ENCODE results near the gene EHBP1. TPM values are rescaled to one million over a fixed set of nuclear protein-coding genes. Genes with fewer than 3 reads are reported as not detected.

The EHBP1 gene
- total and polyA plus RNA-seq, 2 donors (not counting 3 experiments of a cell fraction or from before 2014, with no cell fraction given) = 8.4 to 34.8 TPM

DNA sequence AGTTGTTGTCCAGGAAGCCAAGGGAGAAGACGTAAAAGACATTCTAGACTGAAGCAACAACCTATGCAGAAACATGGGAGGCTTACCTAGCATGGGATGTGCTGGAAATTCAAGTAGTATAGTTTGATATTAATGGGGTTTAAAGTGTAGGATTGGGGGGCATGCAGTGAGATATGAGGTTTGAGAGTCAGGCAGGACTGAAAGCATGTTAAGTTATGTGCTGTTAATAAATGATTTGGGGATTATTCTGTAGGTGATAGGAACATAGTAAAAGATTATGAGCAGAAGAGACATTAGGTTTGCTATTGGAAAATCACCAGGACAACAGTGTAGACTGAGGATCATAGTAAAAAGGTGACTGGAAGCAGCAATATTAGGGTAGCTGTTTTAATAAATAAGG, 3.2 kb downstream of the EHBP1 start:
- no peaks in the 10 kb centered on the region for H3K9me1 ChIP-seq (replicated peaks; ENCODE audit: control insufficient read depth, extremely low read depth, insufficient read depth, low read length)
- DNase-seq (ENCODE audit: low read depth, low spot score) (no peak), FAIRE-seq (no peak)
- CTCF ChIA-PET = interaction anchor here (1.3 to 1.7 kb wide), 2 partner anchors 15 to 252 kb away, joined by 3 to 5 read pairs; no protein-coding TSS in a partner anchor
- peaks cover 2% of the 10 kb centered on the region for H4K20me1 ChIP-seq (replicated peaks; ENCODE audit: control insufficient read depth, extremely low read depth, insufficient read depth, low read length)
- H3K4me1 ChIP-seq (ENCODE audit: control insufficient read depth, extremely low read depth, insufficient read depth, low read length) = peaks cover 17% of the 10 kb centered on the region
- no peak overlapping the region for H3K9ac ChIP-seq (replicated peaks; ENCODE audit: extremely low read depth, insufficient read depth, low read length)
- POLR2A ChIA-PET = no interaction called here
- no peak overlapping the region for H3K4me3 ChIP-seq (replicated peaks in 1 of 3; ENCODE audit: insufficient read depth in 1 of 3, low read depth in 1 of 3, low read length in 3 of 3)
- H3K36me3 ChIP-seq (ENCODE audit: control insufficient read depth in 2 of 2, extremely low read depth in 1 of 2, insufficient read depth in 2 of 2, low read length in 2 of 2) = no peaks in the 10 kb centered on the region
- H3K79me2 ChIP-seq (ENCODE audit: control insufficient read depth, insufficient read depth, low read length) = peaks cover 48% of the 10 kb centered on the region
- H3K4me2 ChIP-seq (ENCODE audit: insufficient read depth, low read length) = no peak overlapping the region
- intact Hi-C loops (cut with micrococcal nuclease) = loop anchor here (5.0 to 10.0 kb wide), 4 partner anchors 314 to 804 kb away; partner anchors contain the start of genes COMMD1 and OTX1
- TF ChIP-seq, protein P1, sequence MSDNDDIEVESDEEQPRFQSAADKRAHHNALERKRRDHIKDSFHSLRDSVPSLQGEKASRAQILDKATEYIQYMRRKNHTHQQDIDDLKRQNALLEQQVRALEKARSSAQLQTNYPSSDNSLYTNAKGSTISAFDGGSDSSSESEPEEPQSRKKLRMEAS (IDR thresholded peaks at IDR 0.05; ENCODE audit: insufficient read depth, insufficient read length) = no peak
- no peak for TF ChIP-seq JUN (IDR thresholded peaks at IDR 0.05; ENCODE audit: borderline replicate concordance, insufficient read depth, insufficient read length, low read depth)
- TF ChIP-seq EZH2 (IDR thresholded peaks at IDR 0.05; ENCODE audit: borderline replicate concordance, low read depth, low read length, severe bottlenecking) = no peak
- no peak for TF ChIP-seq MYC (IDR thresholded peaks at IDR 0.05; ENCODE audit: low read depth, low read length)
- dilution Hi-C loops (cut with MboI; ENCODE audit: extremely low pct_ligation_motif_present, low sequenced_read_pairs) = no loop called here
- H2AFZ ChIP-seq (ENCODE audit: low read depth, low read length) = no peak overlapping the region
- H3K9me3 ChIP-seq (replicated peaks; ENCODE audit: control insufficient read depth, insufficient read depth, low read length) = no peaks in the 10 kb centered on the region
- H3K27me3 ChIP-seq (ENCODE audit: control insufficient read depth in 2 of 2, insufficient read depth in 2 of 2, low read length in 2 of 2) = no peaks in the 10 kb centered on the region
- BruUV-seq (replicated peaks) = no TSS peak
- no peak overlapping the region for H3K27ac ChIP-seq (ENCODE audit: insufficient read depth, low read depth, low read length)

DNA sequence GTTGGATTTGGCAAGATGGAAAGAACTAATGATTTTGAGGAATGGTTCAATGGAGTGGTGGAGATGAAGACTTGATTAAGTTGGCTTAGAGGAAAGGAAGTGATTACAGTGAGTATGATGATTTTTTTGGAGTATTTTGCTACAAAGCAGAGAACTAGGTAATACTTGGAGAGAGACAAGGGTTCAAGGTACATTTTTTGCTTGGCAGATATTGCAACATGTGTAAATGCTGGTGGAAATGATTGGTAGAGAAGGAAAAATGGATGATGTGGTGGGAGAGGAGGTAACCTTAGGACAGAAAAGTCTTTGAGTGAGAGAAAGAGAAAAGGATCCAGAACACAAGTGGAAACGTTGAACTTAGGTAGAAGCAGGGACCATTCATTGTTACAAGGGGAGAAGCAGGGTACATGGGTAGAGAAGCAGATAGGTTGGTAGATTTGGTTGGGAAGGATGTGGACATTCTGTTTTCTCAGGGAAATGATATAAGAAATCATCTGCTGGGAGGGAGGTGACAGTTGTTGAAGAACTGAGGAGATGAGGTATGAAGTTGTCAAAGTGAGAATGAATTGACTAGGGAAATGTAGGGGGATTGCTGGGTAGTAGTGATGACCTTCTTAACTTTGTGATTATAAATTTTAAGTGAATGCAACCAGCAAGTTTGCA, 6.5 kb downstream of the EHBP1 start:
- Histone ChIP-seq H3K9me1 (replicated peaks; ENCODE audit: control insufficient read depth, extremely low read depth, insufficient read depth, low read length) (no peaks in the 10 kb centered on the region), H3K4me3 (replicated peaks in 1 of 3; ENCODE audit: insufficient read depth in 1 of 3, low read depth in 1 of 3, low read length in 3 of 3) (no peak overlapping the region), H3K36me3 (ENCODE audit: control insufficient read depth in 2 of 2, extremely low read depth in 1 of 2, insufficient read depth in 2 of 2, low read length in 2 of 2) (no peaks in the 10 kb centered on the region), H3K27me3 (ENCODE audit: control insufficient read depth in 2 of 2, insufficient read depth in 2 of 2, low read length in 2 of 2) (no peaks in the 10 kb centered on the region), H3K9ac (replicated peaks; ENCODE audit: extremely low read depth, insufficient read depth, low read length) (no peak overlapping the region), H2AFZ (ENCODE audit: low read depth, low read length) (no peak overlapping the region), H3K9me3 (replicated peaks; ENCODE audit: control insufficient read depth, insufficient read depth, low read length) (no peaks in the 10 kb centered on the region), H3K27ac (ENCODE audit: insufficient read depth, low read depth, low read length) (no peak overlapping the region), H4K20me1 (replicated peaks; ENCODE audit: control insufficient read depth, extremely low read depth, insufficient read depth, low read length) (peaks cover 2% of the 10 kb centered on the region), H3K79me2 (ENCODE audit: control insufficient read depth, insufficient read depth, low read length) (peaks cover 50% of the 10 kb centered on the region), H3K4me1 (ENCODE audit: control insufficient read depth, extremely low read depth, insufficient read depth, low read length) (peaks cover 5% of the 10 kb centered on the region), H3K4me2 (ENCODE audit: insufficient read depth, low read length) (no peak overlapping the region)
- no TSS peak for BruUV-seq (replicated peaks)
- intact Hi-C loops (cut with micrococcal nuclease) (no loop called here), dilution Hi-C loops (cut with MboI; ENCODE audit: extremely low pct_ligation_motif_present, low sequenced_read_pairs) (no loop called here)
- FAIRE-seq = no peak
- ChIA-PET POLR2A (no interaction called here), CTCF (no interaction called here)
- no peak for DNase-seq (ENCODE audit: low read depth, low spot score)
- TF ChIP-seq FOS (IDR thresholded peaks at IDR 0.05; ENCODE audit: borderline replicate concordance, insufficient read depth, low read length) (no peak), JUN (IDR thresholded peaks at IDR 0.05; ENCODE audit: borderline replicate concordance, insufficient read depth, insufficient read length, low read depth) (no peak), MYC (IDR thresholded peaks at IDR 0.05; ENCODE audit: low read depth, low read length) (no peak), GATA2 (IDR thresholded peaks at IDR 0.05; ENCODE audit: insufficient read depth, insufficient read length, low read depth, low read length) (no peak), EZH2 (IDR thresholded peaks at IDR 0.05; ENCODE audit: borderline replicate concordance, low read depth, low read length, severe bottlenecking) (no peak), POLR2A (IDR thresholded peaks at IDR 0.05; ENCODE audit: low read depth, low read length) (no peak), POLR2AphosphoS5 (IDR thresholded peaks at IDR 0.05; ENCODE audit: insufficient read depth, low read depth, low read length) (no peak)
- TF ChIP-seq, protein P2, sequence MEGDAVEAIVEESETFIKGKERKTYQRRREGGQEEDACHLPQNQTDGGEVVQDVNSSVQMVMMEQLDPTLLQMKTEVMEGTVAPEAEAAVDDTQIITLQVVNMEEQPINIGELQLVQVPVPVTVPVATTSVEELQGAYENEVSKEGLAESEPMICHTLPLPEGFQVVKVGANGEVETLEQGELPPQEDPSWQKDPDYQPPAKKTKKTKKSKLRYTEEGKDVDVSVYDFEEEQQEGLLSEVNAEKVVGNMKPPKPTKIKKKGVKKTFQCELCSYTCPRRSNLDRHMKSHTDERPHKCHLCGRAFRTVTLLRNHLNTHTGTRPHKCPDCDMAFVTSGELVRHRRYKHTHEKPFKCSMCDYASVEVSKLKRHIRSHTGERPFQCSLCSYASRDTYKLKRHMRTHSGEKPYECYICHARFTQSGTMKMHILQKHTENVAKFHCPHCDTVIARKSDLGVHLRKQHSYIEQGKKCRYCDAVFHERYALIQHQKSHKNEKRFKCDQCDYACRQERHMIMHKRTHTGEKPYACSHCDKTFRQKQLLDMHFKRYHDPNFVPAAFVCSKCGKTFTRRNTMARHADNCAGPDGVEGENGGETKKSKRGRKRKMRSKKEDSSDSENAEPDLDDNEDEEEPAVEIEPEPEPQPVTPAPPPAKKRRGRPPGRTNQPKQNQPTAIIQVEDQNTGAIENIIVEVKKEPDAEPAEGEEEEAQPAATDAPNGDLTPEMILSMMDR (IDR thresholded peaks at IDR 0.05; ENCODE audit: extremely low read depth in 1 of 2, insufficient read depth in 1 of 2, low read depth in 1 of 2, low read length in 2 of 2) = no peak
- TF ChIP-seq, protein P1 (IDR thresholded peaks at IDR 0.05; ENCODE audit: insufficient read depth, insufficient read length) = no peak
